ENCODE measurements around the gene SASH3. TPM values are rescaled to one million over a fixed set of nuclear protein-coding genes. Genes with fewer than 3 reads are reported as not detected.
A peak's percentile ranks its signal among the peaks of the same experiment; 100 is the strongest.

Gene SASH3
- total RNA-seq, 1 experiment from 2014 or later, result not detected

- H3K9me3 ChIP-seq, result no peaks in the 10 kb centered on the region
- no peaks in the 10 kb centered on the region for H3K27me3 ChIP-seq
- H3K4me3 ChIP-seq, result no peak overlapping the region
- H3K36me3 ChIP-seq, result no peaks in the 10 kb centered on the region
- DNase-seq, result no peak
Measured at GRCh38 chrX:129750971-129751370, 28.8 kb upstream of the SASH3 start.

DNA sequence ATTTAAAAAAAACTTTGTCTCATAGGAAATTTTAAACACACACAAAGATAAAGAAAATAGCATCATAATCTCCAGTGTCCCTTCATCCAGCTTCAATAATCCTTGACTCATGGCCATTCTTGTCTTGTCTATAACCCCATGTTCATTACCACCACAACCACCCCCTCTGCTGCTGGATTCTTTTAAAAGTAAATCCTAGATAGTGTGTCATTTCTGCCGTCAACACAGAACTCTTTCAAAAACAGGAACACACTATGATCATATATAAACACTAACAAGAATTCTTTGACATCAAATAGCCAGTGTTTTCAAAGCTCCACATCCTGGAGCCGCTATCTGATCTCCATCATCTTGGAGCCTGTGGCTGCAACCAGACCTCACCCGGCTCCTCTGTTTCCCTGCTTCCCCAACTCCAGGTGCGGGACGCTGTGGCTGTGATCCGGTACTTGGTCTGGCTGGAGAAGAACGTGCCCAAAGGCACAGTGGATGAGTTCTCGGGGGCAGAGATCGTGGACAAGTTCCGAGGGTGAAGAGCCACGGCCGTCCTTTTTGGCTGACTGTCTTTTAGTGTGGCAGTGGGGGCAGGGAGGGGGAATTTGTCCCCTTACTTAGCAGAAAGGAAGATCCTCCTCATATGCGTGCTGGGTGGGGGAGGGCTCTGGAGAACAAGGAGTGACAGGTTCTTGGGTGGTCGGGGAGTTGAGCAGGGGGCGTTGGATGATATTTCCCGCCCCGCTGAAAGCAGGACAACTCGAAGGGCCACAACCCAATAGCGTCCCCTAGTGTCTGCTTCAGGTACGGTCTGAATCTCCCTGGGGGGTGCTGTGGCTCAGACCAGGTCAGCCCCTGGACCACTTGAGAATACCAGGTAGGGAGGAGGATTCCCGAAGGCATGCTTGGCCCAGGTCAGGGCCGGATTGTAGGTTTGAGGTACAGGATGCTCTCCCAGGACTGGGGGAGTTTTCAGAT lies 25.4 kb upstream of the SASH3 start:
- no peaks in the 10 kb centered on the region for H3K27me3 ChIP-seq
- no peak for DNase-seq

DNA sequence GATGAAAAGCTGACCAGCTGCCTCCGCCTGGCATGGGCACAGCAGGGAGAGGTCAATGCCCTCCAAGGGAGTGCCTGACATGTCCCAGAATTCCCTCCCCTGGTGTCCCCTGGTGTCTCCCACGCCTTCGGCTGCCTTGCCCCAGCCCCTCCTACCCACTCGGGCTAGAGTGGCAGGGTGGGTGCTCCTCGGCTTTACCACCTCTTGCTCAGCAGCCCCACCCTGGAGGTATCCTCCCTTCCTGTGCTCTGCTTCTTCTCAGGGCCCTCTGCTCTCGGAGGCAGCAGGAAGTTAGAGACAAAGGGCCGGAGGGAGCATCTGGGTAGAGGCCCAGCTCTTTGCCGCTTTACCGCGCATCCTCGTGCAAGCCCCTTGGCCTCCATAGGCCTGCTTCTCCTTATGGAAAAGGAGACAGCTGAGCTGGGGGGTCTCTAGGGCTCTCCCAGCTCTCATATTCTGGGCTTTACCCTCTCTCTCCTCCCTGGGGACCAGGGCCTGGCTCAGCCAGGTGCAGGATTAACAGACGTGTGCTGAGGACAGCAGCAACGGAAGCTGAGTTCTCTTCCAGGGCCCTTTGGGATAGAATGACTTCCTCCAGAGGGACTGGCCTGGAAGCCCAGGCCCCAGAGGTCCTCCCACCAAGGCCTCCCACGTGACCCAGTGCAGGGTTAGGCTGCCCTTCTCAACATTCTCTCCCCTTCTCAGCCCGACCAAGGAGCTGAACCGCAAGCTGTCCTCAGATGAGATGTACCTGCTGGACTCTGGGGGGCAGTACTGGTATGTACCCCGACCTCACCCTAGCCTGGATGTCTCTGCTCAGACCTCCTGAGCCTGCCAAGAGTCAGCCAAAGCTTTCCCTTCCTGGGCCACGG lies 23.7 kb upstream of the SASH3 start:
- DNase-seq, result no peak
- Histone ChIP-seq H3K27me3 (no peaks in the 10 kb centered on the region), H3K9me3 (no peaks in the 10 kb centered on the region), H3K4me3 (no peak overlapping the region), H3K36me3 (no peaks in the 10 kb centered on the region)

More for the DNA sequence above, 25.4 kb upstream of the SASH3 start:
- no peak overlapping the region for H3K4me3 ChIP-seq
- H3K36me3 ChIP-seq, result no peaks in the 10 kb centered on the region
- no peaks in the 10 kb centered on the region for H3K9me3 ChIP-seq

DNA sequence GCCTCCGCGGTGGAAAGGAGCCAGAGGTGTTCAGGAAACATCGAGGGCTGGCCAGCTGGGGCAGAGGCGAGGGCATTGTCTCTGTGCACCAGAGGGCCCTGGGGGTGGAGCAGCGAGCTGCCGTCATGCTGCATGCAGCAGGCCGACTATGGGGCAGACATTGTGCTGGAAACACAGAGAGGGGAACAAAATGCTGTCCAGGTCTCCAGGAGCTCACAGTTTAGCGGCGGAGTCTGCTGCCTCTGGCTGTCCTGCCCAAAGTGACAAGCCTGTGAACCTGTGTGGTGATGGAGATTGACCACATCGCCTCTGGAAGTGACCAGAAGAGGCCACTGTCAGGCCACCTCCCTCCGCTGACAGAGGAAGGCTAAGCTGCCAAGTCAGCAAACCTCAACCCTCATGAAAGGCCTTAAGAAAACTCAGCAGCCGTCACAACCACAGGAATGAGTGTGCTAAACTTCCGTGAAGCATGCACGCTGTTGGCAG lies 20.1 kb upstream of the SASH3 start:
- DNase-seq, result peak; percentile 47
- Histone ChIP-seq H3K4me3 (no peak overlapping the region), H3K36me3 (no peaks in the 10 kb centered on the region), H3K27me3 (no peaks in the 10 kb centered on the region), H3K9me3 (no peaks in the 10 kb centered on the region)

- no peak for DNase-seq
- no peak overlapping the region for H3K4me3 ChIP-seq
- no peaks in the 10 kb centered on the region for H3K9me3 ChIP-seq
- H3K36me3 ChIP-seq, result no peaks in the 10 kb centered on the region
- no peaks in the 10 kb centered on the region for H3K27me3 ChIP-seq
Measured at GRCh38 chrX:129760155-129760554, 19.6 kb upstream of the SASH3 start.

- no peaks in the 10 kb centered on the region for H3K36me3 ChIP-seq
Measured at GRCh38 chrX:129760981-129761380, 18.8 kb upstream of the SASH3 start.

GRCh38 chrX:129761596-129761995 lies 18.2 kb upstream of the SASH3 start:
- no peak for DNase-seq
- Histone ChIP-seq H3K4me3 (no peak overlapping the region), H3K27me3 (no peaks in the 10 kb centered on the region), H3K9me3 (no peaks in the 10 kb centered on the region), H3K36me3 (no peaks in the 10 kb centered on the region)

More at GRCh38 chrX:129760981-129761380, 18.8 kb upstream of the SASH3 start:
- no peak for DNase-seq
- no peaks in the 10 kb centered on the region for H3K9me3 ChIP-seq
- no peak overlapping the region for H3K4me3 ChIP-seq
- no peaks in the 10 kb centered on the region for H3K27me3 ChIP-seq

DNA sequence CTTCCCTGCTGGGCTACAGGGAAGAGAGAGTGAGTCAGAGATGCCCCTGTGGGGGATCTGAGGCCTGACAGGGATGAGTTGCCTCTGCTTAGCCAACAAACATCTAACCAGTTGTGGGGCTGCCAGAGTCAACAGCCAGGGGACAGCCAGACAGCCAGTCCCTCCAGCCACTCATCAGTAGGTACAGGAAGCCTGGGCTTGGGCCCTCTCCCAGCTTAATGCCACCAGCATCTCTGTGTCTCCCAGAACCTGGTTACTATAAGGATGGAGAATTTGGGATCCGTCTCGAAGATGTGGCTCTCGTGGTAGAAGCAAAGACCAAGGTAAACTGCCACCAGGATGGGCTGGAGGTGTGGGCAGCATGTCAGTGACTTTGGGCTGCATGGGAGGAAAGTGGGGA lies 17.3 kb upstream of the SASH3 start:
- DNase-seq, result peak; percentile 18
- Histone ChIP-seq H3K9me3 (no peaks in the 10 kb centered on the region), H3K36me3 (no peaks in the 10 kb centered on the region), H3K27me3 (no peaks in the 10 kb centered on the region), H3K4me3 (no peak overlapping the region)

DNA sequence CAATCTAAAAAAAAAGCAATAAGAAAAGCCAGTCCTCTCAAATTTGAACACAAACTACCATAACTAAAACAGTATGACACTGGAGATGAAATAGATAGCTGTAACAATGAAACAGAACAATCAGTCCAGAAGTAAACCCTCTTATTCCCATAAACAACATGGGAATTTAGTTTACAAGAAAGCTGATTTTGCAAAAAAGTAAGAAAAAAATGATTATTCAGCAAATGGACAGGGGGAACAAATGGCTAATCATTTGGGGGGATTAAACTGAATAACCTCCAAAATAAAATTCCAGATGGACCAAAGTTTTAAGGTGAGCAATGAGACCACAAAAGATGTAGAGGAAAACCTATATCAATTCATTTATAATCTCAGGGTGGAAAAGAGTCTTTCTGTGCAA lies 16.1 kb upstream of the SASH3 start:
- no peak overlapping the region for H3K4me3 ChIP-seq
- no peak for DNase-seq
- H3K9me3 ChIP-seq, result no peaks in the 10 kb centered on the region

DNA sequence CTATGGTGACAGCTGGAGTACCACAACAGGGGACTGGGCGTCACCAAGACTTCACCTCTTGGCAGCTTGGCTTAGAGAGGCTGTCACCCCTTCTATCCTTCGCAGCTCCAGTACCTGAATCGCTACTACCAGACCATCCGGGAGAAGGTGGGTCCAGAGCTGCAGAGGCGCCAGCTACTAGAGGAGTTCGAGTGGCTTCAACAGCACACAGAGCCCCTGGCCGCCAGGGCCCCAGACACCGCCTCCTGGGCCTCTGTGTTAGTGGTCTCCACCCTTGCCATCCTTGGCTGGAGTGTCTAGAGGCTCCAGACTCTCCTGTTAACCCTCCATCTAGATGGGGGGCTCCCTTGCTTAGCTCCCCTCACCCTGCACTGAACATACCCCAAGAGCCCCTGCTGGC lies 11.6 kb upstream of the SASH3 start:
- Histone ChIP-seq H3K27me3 (no peaks in the 10 kb centered on the region), H3K9me3 (no peaks in the 10 kb centered on the region), H3K36me3 (no peaks in the 10 kb centered on the region), H3K4me3 (no peak overlapping the region)
- no peak for DNase-seq

More for the DNA sequence above, 16.1 kb upstream of the SASH3 start:
- Histone ChIP-seq H3K27me3 (no peaks in the 10 kb centered on the region), H3K36me3 (no peaks in the 10 kb centered on the region)

DNA sequence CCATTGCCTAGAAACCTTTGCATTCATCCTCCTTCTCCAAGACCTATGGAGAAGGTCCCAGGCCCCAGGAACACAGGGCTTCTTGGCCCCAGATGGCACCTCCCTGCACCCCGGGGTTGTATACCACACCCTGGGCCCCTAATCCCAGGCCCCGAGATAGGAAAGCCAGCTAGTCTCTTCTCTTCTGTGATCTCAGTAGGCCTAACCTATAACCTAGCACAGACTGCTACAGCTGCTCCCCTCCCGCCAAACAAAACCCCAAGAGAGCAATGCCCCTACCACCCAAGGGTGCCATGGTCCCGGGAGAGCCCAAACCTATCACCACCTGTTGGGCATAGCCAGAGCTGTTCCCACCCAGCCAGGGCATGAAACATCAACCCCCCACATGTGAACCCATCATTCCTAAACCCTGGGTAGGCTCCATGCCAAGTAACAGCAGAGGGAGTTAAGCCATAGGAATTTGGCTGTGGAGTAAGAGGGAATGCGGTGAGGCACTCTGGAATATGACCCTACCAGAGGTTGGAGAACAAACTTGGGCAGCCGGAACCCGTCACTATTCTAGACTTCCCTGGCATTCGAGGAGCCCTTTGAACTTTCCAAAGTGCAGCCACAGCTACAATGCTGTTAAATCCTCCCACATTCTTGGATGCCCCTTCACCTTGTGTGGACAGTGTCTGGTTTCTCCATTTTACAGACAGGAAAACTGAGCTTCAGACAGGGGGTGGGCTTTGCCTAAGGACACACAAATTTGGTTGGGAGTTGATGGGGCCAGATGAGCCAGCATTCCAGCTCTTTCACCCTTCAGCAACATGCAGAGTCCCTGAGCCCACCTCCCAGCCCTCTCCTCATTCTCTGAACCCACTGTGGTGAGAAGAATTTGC lies 10.9 kb upstream of the SASH3 start:
- Histone ChIP-seq H3K27me3 (no peaks in the 10 kb centered on the region), H3K36me3 (no peaks in the 10 kb centered on the region), H3K9me3 (no peaks in the 10 kb centered on the region), H3K4me3 (no peak overlapping the region)
- DNase-seq, result no peak

- H3K9me3 ChIP-seq, result no peaks in the 10 kb centered on the region
- no peaks in the 10 kb centered on the region for H3K36me3 ChIP-seq
- no peaks in the 10 kb centered on the region for H3K27me3 ChIP-seq
- DNase-seq, result no peak
- H3K4me3 ChIP-seq, result no peak overlapping the region
Measured at GRCh38 chrX:129769467-129770154, 10.1 kb upstream of the SASH3 start.

DNA sequence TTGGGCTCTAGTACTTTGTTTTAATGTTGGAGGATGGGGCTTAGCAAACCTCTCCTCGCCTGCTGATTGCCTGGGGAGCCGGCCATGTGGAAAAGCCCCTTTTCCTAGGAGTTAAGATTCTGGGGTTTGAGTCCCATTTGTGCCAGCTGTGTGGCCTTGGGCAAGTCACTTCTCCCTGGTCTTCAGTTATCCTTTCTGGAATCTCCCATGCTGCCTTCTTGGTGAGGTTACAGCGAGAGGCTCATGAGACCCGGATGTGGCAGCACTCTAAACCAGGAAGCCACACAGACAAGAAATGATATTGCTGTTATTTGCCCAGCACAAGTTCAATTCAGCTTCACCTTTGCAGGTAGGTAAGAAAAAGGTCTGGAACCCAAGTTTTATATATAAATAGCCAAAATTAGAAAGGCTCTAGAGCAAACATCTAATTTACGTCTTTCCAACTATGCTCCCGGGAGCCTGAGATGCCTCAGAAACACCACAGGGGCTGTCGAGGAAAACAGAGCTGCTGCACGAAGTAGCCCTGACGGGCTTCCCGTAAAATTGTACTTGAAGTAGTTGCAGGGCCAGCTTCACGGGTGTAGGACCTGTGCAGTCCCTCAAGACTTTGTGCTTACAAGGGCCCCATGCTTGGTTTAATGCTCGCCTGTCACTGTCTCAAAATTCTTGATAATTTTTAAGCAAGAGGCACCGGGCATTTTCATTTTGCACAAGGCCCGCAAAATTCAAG lies 8.3 kb upstream of the SASH3 start:
- H3K9me3 ChIP-seq, result no peaks in the 10 kb centered on the region
- DNase-seq, result no peak
- no peaks in the 10 kb centered on the region for H3K27me3 ChIP-seq
- no peaks in the 10 kb centered on the region for H3K36me3 ChIP-seq
- no peak overlapping the region for H3K4me3 ChIP-seq

- H3K36me3 ChIP-seq, result no peaks in the 10 kb centered on the region
- H3K9me3 ChIP-seq, result no peaks in the 10 kb centered on the region
- no peak for DNase-seq
- no peaks in the 10 kb centered on the region for H3K27me3 ChIP-seq
- no peak overlapping the region for H3K4me3 ChIP-seq
Measured at GRCh38 chrX:129772796-129773431, 6.8 kb upstream of the SASH3 start.
